IPS-20b (cell line): ENCODE results near the gene SERPINB7.

Source experiments
- H3K27ac ChIP-seq: one replicate; pipeline ENCODE4 v1.5.1; 2013; ENCODE audit warnings: low read length
- H3K27me3 ChIP-seq: 2 replicates; pipeline ENCODE4 v1.6.1; 2013; ENCODE audit warnings: mild to moderate bottlenecking, low read length, inconsistent platforms; ENCODE audit not compliant: insufficient read depth
- H3K36me3 ChIP-seq: 2 replicates; pipeline ENCODE4 v1.6.1; 2013; ENCODE audit warnings: low read depth, mild to moderate bottlenecking, inconsistent platforms, low read length, moderate library complexity; ENCODE audit not compliant: insufficient read depth
- H3K4me1 ChIP-seq: 2 replicates; pipeline ENCODE4 v1.6.1; 2013; ENCODE audit warnings: mild to moderate bottlenecking, control low read depth, inconsistent platforms, low read length, moderate library complexity; ENCODE audit not compliant: insufficient read depth
- H3K4me3 ChIP-seq: 2 replicates; pipeline ENCODE4 v1.5.1; 2013; ENCODE audit warnings: mild to moderate bottlenecking, low read length, inconsistent platforms
- H3K9ac ChIP-seq: 2 replicates; pipeline ENCODE4 v1.6.1; 2013; ENCODE audit warnings: low read depth, mild to moderate bottlenecking, inconsistent platforms, low read length, moderate library complexity
- H3K9me3 ChIP-seq: 2 replicates; pipeline ENCODE4 v1.6.1; 2013; ENCODE audit warnings: mild to moderate bottlenecking, low read depth, low read length, inconsistent platforms; ENCODE audit not compliant: insufficient read depth

The SERPINB7 gene

DNA sequence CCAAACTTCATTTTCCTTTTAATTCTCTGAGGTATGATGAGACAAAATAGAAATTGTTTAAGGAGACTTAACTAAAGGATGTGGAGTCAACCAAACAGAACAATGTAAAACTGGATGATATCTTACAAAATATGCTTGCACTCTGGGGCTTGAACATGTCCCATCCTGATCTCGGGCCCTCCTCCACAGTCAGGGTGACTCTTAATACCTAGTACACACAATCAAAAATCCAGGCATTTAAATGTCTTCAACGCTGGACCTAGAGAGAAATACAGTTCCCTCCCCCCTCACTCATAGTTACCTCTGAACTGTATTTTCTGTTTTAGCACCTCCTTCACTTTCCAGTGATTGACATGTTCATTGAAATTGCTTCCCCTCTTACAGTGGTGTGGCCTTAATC, 75.4 kb downstream of the SERPINB7 start:
- no peak overlapping the region for H3K27ac ChIP-seq
- H3K9ac ChIP-seq, result no peak overlapping the region
- no peak overlapping the region for H3K4me3 ChIP-seq
- no peaks in the 10 kb centered on the region for H3K4me1 ChIP-seq
- H3K27me3 ChIP-seq, result no peaks in the 10 kb centered on the region
- no peaks in the 10 kb centered on the region for H3K36me3 ChIP-seq
- no peaks in the 10 kb centered on the region for H3K9me3 ChIP-seq
